NCI-H82 (cell line): ENCODE measurements around the gene MLXIP.

Source experiments
- DNase-seq: peaks from one replicate; lab custom pipeline; 2025; lab: John Stamatoyannopoulos, UW

The MLXIP gene

GRCh38 chr12:122079532-122080081, 1.1 kb downstream of the MLXIP start:
- peak; percentile 61 for DNase-seq

- peak; percentile 84 for DNase-seq
Observed at GRCh38 chr12:122080149-122081082, 1.9 kb downstream of the MLXIP start.

- DNase-seq = no peak
Observed at GRCh38 chr12:122081083-122081696, 2.6 kb downstream of the MLXIP start.

- DNase-seq = no peak
Observed at GRCh38 chr12:122081697-122082221, 3.2 kb downstream of the MLXIP start.

- no peak for DNase-seq
Observed at GRCh38 chr12:122082621-122083356, 4.2 kb downstream of the MLXIP start.

- DNase-seq = peak; percentile 95
Observed at GRCh38 chr12:122084857-122085405, 6.4 kb downstream of the MLXIP start.

- DNase-seq = peak; percentile 87
Observed at GRCh38 chr12:122085591-122085990, 7.0 kb downstream of the MLXIP start.

- DNase-seq = no peak
Observed at GRCh38 chr12:122086116-122086515, 7.6 kb downstream of the MLXIP start.

- peak; percentile 76 for DNase-seq
Observed at GRCh38 chr12:122086641-122087285, 8.2 kb downstream of the MLXIP start.

GRCh38 chr12:122087431-122088178, 9.0 kb downstream of the MLXIP start:
- DNase-seq = no peak

- DNase-seq = no peak
Observed at GRCh38 chr12:122088179-122088810, 9.7 kb downstream of the MLXIP start.

GRCh38 chr12:122089077-122089476, 10.5 kb downstream of the MLXIP start:
- DNase-seq = no peak

GRCh38 chr12:122090759-122091515, 12.4 kb downstream of the MLXIP start:
- DNase-seq = no peak

- DNase-seq = no peak
Observed at GRCh38 chr12:122093098-122093883, 14.7 kb downstream of the MLXIP start.

GRCh38 chr12:122094137-122094734, 15.7 kb downstream of the MLXIP start:
- no peak for DNase-seq

GRCh38 chr12:122094735-122095631, 16.4 kb downstream of the MLXIP start:
- DNase-seq = peak; percentile 27

- no peak for DNase-seq
Observed at GRCh38 chr12:122096014-122096413, 17.5 kb downstream of the MLXIP start.
